Endodermal cell (in vitro differentiated cells): Measurements from ENCODE around the gene PMFBP1. TPM values are rescaled to one million over a fixed set of nuclear protein-coding genes. Genes with fewer than 3 reads are reported as not detected.

Experiments
- DNase-seq: peaks from one replicate; pipeline ENCODE4 v3.0.0-alpha.2; 2017
- H3K27ac ChIP-seq: 2 replicates; pipeline ENCODE4 v1.5.1; 2013; ENCODE audit warnings: mild to moderate bottlenecking, low read depth, low read length, moderate library complexity
- H3K27me3 ChIP-seq: 2 replicates; pipeline ENCODE4 v1.6.1; 2013; ENCODE audit warnings: mild to moderate bottlenecking, low read length, moderate library complexity; ENCODE audit not compliant: insufficient read depth, control insufficient read depth, poor library complexity, severe bottlenecking
- H3K36me3 ChIP-seq: 2 replicates; pipeline ENCODE4 v1.7.0; 2013; ENCODE audit warnings: mild to moderate bottlenecking, low read length, moderate library complexity; ENCODE audit not compliant: control insufficient read depth, insufficient read depth
- H3K4me1 ChIP-seq: one replicate; pipeline ENCODE4 v1.7.0; 2013; ENCODE audit warnings: low read length; ENCODE audit not compliant: control insufficient read depth, insufficient read depth
- H3K4me3 ChIP-seq: 2 replicates; pipeline ENCODE4 v1.5.1; 2013; ENCODE audit warnings: mild to moderate bottlenecking, low read length, moderate library complexity
- H3K9ac ChIP-seq: 2 replicates; pipeline ENCODE4 v1.6.1; 2013; ENCODE audit warnings: mild to moderate bottlenecking, low read length, moderate library complexity; ENCODE audit not compliant: poor library complexity, severe bottlenecking; ENCODE audit errors: extremely low read depth
- H3K9me3 ChIP-seq: 2 replicates; pipeline ENCODE4 v1.6.1; 2013; ENCODE audit warnings: mild to moderate bottlenecking, low read length, moderate library complexity; ENCODE audit not compliant: control insufficient read depth
- H3K27ac Mint-ChIP-seq: 2 replicates; pipeline ENCODE4 v1.8.0; 2020; ENCODE audit warnings: mixed read lengths
- H3K27me3 Mint-ChIP-seq: 2 replicates; pipeline ENCODE4 v1.8.0; 2021; ENCODE audit warnings: mild to moderate bottlenecking, mixed read lengths; ENCODE audit not compliant: insufficient read depth
- H3K36me3 Mint-ChIP-seq: 2 replicates; pipeline ENCODE4 v1.8.0; 2020; ENCODE audit warnings: low read depth, mixed read lengths
- H3K4me1 Mint-ChIP-seq: 2 replicates; pipeline ENCODE4 v1.8.0; 2020; ENCODE audit warnings: mixed read lengths
- H3K4me3 Mint-ChIP-seq: 2 replicates; pipeline ENCODE4 v1.8.0; 2020; ENCODE audit warnings: mild to moderate bottlenecking, moderate library complexity, mixed read lengths
- H3K9me3 Mint-ChIP-seq: 2 replicates; pipeline ENCODE4 v1.8.0; 2020; ENCODE audit warnings: mild to moderate bottlenecking, mixed read lengths
- WGBS, 2 experiments: methylation state at CpG; one replicate each; pipeline versions ENCODE4 v1.1.5 to v1.1.7; 2013; ENCODE audit warnings: missing lambda C conversion rate in 2 of 2, mixed read lengths in 1 of 2; ENCODE audit not compliant: insufficient coverage in 1 of 2, insufficient read length in 1 of 2; 5-methylcytosine and 5-hydroxymethylcytosine counted together
- total RNA-seq, 2 donors: library from RNA; stranded (reverse); fragmentation: NEBNext Ultra II Directional in 1 of 2; extraction: Animal tissue kit (Norgen Biotek cat#: 25700) in 1 of 2; gene quantifications; 2 replicates in 1 of 2; 3 replicates in 1 of 2; pipeline ENCODE4 v1.2.1, GENCODE V29; 2021
- TF ChIP-seq, protein P1 (sequence below): fragments of 200-600 bp; sonication (generic); conservative IDR thresholded peaks from 2 replicates; pipeline ENCODE4 v1.5.0; 2021; ENCODE audit warnings: antibody characterized with exemption, mild to moderate bottlenecking

The PMFBP1 gene
- total RNA-seq, 2 donors from 2014 or later: 2.1 to 4.1 TPM

DNA sequence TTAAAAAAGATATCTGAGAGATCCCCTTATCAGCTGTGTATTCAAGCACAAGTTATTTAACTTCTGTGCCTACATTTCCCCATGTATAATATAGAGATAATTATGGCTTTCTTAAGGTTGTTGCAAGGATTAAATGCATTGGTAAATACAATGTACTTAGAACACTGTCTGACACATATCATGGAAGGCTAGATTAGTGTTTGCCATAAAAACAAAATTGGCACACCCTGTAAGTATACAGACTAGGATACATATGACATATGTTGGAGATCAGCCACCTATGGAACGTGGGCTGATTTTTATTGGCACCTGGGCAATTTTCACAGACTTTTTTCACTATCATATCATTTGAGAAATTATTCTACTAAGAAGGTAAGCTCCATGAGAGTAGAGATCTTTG is 2.2 kb downstream of the PMFBP1 start:
- no peak overlapping the region for H3K4me3 Mint-ChIP-seq
- 93 to 100% methylated on average over 1 of the region's 1 CpG for WGBS, 2 experiments
- TF ChIP-seq, protein P1, sequence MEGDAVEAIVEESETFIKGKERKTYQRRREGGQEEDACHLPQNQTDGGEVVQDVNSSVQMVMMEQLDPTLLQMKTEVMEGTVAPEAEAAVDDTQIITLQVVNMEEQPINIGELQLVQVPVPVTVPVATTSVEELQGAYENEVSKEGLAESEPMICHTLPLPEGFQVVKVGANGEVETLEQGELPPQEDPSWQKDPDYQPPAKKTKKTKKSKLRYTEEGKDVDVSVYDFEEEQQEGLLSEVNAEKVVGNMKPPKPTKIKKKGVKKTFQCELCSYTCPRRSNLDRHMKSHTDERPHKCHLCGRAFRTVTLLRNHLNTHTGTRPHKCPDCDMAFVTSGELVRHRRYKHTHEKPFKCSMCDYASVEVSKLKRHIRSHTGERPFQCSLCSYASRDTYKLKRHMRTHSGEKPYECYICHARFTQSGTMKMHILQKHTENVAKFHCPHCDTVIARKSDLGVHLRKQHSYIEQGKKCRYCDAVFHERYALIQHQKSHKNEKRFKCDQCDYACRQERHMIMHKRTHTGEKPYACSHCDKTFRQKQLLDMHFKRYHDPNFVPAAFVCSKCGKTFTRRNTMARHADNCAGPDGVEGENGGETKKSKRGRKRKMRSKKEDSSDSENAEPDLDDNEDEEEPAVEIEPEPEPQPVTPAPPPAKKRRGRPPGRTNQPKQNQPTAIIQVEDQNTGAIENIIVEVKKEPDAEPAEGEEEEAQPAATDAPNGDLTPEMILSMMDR: no peak
- no peak overlapping the region for H3K4me3 ChIP-seq
- no peak for DNase-seq
- no peak overlapping the region for H3K27ac ChIP-seq
- no peaks in the 10 kb centered on the region for H3K36me3 ChIP-seq
- no peaks in the 10 kb centered on the region for H3K27me3 ChIP-seq
- peaks cover 6% of the 10 kb centered on the region for H3K27me3 Mint-ChIP-seq
- no peaks in the 10 kb centered on the region for H3K36me3 Mint-ChIP-seq
- no peak overlapping the region for H3K27ac Mint-ChIP-seq
- no peak overlapping the region for H3K9ac ChIP-seq
- H3K9me3 ChIP-seq: peaks cover 5% of the 10 kb centered on the region
- H3K4me1 Mint-ChIP-seq: no peaks in the 10 kb centered on the region
- peaks cover 3% of the 10 kb centered on the region for H3K9me3 Mint-ChIP-seq
- no peaks in the 10 kb centered on the region for H3K4me1 ChIP-seq

DNA sequence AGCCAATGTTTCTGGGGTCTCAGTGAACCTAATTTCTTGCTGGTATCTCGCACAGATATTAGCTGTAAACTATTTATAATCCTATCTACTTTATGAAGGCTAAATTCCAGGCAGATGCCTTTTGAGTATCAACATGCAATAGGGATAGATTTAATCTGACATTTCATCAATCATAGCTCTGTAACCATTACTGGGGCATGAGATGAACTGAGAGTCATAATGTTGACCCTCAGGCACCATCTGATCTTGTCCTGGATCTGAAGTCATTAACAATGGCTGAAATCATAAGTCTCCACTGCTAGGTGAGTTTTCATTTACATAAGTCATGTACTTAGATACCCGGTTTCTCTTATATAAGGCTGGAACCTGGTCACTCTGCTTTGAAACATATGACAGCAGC is 3.6 kb downstream of the PMFBP1 start:
- Histone ChIP-seq H3K27me3 (no peaks in the 10 kb centered on the region), H3K4me1 (no peaks in the 10 kb centered on the region), H3K9ac (no peak overlapping the region), H3K27ac (no peak overlapping the region), H3K36me3 (no peaks in the 10 kb centered on the region), H3K4me3 (no peak overlapping the region), H3K9me3 (peaks cover 5% of the 10 kb centered on the region)
- Mint-ChIP-seq H3K9me3 (peaks cover 5% of the 10 kb centered on the region), H3K27me3 (peaks cover 5% of the 10 kb centered on the region), H3K4me1 (no peaks in the 10 kb centered on the region), H3K4me3 (no peak overlapping the region), H3K27ac (no peak overlapping the region), H3K36me3 (no peaks in the 10 kb centered on the region)
- no peak for DNase-seq
- 100% methylated on average over 1 to 2 of the region's 2 CpGs for WGBS, 2 experiments
- TF ChIP-seq, protein P1: no peak

DNA sequence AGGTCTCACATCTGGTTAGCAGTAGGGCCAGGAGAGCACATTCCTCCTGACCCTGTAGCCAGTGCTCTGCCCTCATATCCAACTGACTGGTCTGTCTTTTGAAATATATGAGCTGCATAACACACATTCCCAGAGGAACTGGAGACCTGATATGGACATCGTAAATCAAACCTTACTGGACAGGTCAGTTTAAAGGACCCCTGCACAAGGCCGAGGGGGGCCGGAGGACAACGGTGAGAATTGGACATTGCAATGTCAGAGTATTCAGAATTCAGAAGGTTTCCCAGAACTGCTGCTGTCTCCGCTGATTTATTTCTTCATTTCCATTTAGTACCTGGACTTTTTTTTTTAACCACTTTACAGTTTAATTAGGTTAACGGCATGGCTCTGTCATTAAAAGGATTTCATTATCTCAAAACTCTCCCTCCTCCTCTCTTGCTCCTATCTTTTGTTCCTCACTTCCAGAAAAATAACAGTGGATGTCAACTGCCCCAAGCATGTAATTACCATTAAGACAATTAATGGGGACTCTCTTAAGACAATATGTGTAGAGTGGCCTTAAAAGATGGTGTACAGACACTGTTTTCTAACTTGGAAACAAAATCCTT is 4.9 kb downstream of the PMFBP1 start:
- 94 to 97% methylated on average over 6 of the region's 6 CpGs for WGBS, 2 experiments
- H3K27me3 ChIP-seq: no peaks in the 10 kb centered on the region
- Mint-ChIP-seq H3K9me3 (peaks cover 6% of the 10 kb centered on the region), H3K4me3 (no peak overlapping the region), H3K4me1 (peaks cover 7% of the 10 kb centered on the region), H3K36me3 (no peaks in the 10 kb centered on the region), H3K27ac (no peak overlapping the region), H3K27me3 (peaks cover 5% of the 10 kb centered on the region)
- peaks cover 5% of the 10 kb centered on the region for H3K9me3 ChIP-seq
- no peak for DNase-seq
- no peak overlapping the region for H3K4me3 ChIP-seq
- no peak overlapping the region for H3K9ac ChIP-seq
- no peaks in the 10 kb centered on the region for H3K4me1 ChIP-seq
- TF ChIP-seq, protein P1: no peak
- H3K27ac ChIP-seq: no peak overlapping the region
- H3K36me3 ChIP-seq: no peaks in the 10 kb centered on the region
